CD1c-positive myeloid dendritic cell (primary cell): Measurements from ENCODE around the gene EGLN3.

Experiments
- DNase-seq: peaks from one replicate; pipeline ENCODE4 v3.0.0-alpha.2; 2016; ENCODE audit errors: extremely low spot score

The EGLN3 gene

DNA sequence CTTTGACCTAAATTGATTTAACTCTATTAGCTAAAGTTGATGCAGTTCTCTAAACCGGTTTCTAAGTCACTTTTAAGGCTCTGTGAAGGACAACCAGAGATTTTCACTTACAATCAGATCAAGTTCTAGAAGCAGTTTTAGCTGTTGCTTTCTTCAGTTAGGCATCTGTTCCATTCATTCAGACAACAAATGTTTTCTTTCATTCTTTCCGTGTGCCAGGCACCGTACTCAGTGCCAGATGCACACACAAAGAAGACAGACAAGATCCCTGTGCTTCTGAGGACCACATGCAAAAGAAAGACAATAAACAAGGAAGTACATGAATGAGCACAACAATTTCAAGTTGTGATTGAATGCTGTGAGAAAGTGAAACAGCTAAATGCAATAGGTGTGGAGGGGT, 11.1 kb upstream of the EGLN3 start:
- DNase-seq, result no peak

- DNase-seq, result no peak
Observed at GRCh38 chr14:33959692-33960151, 8.8 kb upstream of the EGLN3 start.

- no peak for DNase-seq
Observed at GRCh38 chr14:33958605-33959226, 7.8 kb upstream of the EGLN3 start.

- no peak for DNase-seq
Observed at GRCh38 chr14:33957993-33958392, 7.1 kb upstream of the EGLN3 start.

- no peak for DNase-seq
Observed at GRCh38 chr14:33957299-33957698, 6.4 kb upstream of the EGLN3 start.

DNA sequence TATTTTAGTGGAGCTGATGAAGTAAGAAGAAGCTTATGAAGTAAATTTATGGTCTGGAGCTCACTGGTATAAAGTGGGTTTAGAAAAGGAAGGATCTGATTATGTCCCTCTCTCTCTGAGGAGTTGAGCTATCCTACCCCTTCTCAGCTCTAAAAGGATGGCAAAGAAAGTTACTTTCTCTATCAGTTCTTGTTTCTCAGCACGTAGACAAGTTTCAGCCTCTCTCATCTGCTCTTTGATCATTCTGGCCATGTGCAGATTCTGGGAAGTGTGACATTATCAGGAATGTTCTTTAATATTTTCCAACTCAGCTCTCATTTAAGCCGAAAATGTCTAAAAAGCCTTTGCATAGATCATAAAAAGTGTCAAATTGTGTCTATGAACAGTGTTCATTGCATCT, 5.8 kb upstream of the EGLN3 start:
- DNase-seq, result no peak

DNA sequence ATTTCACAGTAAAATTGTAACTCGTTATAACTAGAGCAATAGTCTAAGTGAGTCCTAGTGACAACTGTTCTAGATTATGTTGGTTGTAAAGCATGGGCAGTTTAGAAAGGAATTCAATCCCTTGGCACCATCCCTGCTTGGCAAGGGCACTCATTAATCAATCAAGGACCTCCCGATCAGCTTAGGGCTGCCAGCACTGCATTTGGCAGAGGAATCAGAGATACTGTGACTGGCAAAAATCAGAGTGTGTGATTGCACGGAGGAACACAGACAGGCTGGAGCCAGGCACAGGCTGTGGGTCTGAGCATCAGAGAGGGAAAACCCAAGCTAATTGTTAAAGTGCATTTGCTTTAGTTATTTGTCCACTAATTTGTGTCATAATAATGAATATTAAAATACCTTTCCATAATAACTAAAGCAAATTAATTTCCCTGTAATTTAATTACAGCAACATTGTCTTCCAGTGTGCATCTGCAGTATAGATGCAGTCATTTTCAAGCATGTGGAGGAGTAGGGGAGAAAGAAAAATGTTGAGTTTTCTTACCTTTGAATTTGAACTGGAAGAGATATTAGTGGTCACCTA, 3.2 kb upstream of the EGLN3 start:
- DNase-seq, result no peak

DNA sequence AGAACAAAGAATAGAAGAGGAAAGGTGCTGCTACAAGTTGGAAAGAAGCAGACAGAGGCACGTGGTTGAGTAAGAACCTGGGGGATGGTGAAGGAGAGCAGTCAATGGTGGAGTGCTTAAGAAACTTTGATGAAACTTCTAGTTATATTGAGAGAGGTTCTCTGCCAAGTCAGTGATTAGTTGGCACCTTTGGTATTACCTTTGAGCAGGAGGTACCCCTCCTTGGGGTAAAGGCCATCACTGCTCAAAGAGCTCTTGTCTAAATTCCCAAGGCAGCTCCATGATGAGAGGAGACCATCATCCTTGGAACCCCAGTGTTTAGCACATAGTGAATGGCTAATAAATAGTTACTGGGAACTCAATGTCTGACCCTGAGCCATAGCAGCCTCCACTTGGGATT, 1.7 kb upstream of the EGLN3 start:
- no peak for DNase-seq

DNA sequence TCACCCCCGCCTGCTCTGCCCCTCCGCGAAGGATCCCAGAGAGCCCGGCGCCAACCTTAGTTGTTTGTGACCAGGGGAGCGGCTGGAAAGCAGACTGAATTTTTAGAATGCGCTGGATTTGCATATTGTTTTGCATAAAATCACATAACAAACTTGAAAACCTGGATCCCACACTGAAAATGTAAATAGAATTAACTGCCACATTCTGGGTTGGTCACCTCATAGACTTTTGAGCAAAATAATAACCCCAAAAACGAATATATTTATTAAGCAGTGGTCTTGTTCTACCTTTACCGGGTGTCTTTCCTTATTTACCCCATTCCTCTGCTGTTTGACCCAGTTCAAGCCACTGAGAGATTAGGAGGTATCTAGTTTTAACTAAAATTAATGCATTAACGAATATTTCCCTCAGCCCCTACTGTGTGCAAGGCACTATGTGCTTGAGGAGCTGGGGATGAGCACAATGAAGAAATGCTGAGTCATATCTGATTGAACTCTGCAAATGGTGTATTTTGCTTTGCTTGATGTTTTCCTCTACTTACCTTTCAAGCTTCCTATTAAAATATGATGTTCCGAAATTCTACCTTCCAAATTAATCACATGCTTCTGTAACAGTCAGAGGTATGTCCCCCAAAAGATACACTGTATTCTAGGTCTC, 438 bp upstream of the EGLN3 start:
- DNase-seq, result no peak

GRCh38 chr14:33949411-33949893, 1.4 kb downstream of the EGLN3 start:
- DNase-seq, result no peak

DNA sequence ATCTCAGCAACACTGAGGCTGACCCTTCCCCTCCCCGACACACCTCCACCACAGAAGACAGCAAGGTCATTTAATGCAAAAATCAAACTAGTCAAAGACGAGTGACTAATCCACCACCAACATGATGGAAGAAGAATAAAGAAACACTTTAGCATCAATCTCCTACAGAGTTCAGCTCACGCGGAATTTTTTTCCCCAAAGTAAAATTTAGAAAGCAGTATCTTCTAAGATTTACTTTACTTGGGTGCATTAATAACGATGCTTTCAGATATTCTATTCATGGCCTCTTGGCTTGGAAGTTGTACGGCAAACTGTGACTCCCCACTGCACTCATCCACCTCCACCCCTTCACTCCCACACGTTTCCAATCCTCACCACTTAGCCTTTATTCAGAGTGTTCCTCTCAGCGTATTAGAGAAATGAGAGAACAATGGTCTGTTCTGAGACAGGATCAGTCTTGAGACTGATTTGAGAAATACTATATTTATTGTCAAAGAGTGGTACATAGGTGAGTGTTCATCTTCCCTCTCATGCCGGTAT, 1.9 kb downstream of the EGLN3 start:
- DNase-seq, result no peak

- DNase-seq, result no peak
Observed at GRCh38 chr14:33948145-33948868, 2.6 kb downstream of the EGLN3 start.

GRCh38 chr14:33946679-33947476, 4.0 kb downstream of the EGLN3 start:
- no peak for DNase-seq

GRCh38 chr14:33945210-33946088, 5.4 kb downstream of the EGLN3 start:
- no peak for DNase-seq

GRCh38 chr14:33943096-33943883, 7.6 kb downstream of the EGLN3 start:
- no peak for DNase-seq

GRCh38 chr14:33941718-33942117, 9.2 kb downstream of the EGLN3 start:
- DNase-seq, result no peak

- DNase-seq, result no peak
Observed at GRCh38 chr14:33940561-33941011, 10.3 kb downstream of the EGLN3 start.

GRCh38 chr14:33938131-33938949, 12.5 kb downstream of the EGLN3 start:
- no peak for DNase-seq

DNA sequence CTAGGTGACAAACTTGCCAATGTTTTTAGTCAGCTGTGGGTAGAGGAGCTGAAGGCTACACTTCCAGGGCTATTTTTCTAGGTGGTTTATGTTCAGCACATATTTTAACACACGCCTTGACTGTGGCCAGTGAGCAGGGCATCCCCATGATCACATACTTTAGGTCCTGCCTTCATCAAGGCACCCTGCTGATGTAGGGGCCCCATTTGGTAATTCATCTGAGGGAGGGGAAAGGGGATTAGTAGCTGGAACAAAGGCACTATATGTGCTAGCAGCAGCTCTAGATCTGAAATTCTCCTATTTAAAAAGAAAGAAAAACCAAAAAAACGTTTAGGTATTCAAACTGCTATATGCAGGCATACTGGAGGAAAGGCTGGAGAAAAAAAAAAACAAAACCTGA, 14.5 kb downstream of the EGLN3 start:
- DNase-seq, result no peak
